Neural cell (in vitro differentiated cells): ENCODE data around the gene IL6R. TPM values are rescaled to one million over a fixed set of nuclear protein-coding genes. Genes with fewer than 3 reads are reported as not detected.

Source experiments
- H2AFZ ChIP-seq: fragments of 200-600, 300-800 bp; sonication (generic), shearing (Covaris generic); 2 replicates; pipeline ENCODE4 v1.6.0; 2014; ENCODE audit warnings: low read depth, mild to moderate bottlenecking, antibody characterized with exemption, low read length, moderate library complexity
- H3F3A ChIP-seq: fragments of 200-600 bp; shearing (Covaris generic); 2 replicates; pipeline ENCODE4 v1.6.1; 2016; ENCODE audit warnings: mild to moderate bottlenecking, moderate library complexity, mixed read lengths, antibody characterized with exemption, low read length; ENCODE audit not compliant: insufficient read depth, poor library complexity, severe bottlenecking
- H3K27ac ChIP-seq: fragments of 200-600, 300-800 bp; sonication (generic), shearing (Covaris generic); 2 replicates; pipeline ENCODE4 v1.5.1; 2014; ENCODE audit warnings: mild to moderate bottlenecking, low read length, moderate library complexity
- H3K27me3 ChIP-seq: fragments of 300-800, 200-600 bp; sonication (generic), shearing (Covaris generic); 2 replicates; pipeline ENCODE4 v1.6.0; 2014; ENCODE audit warnings: mild to moderate bottlenecking, low read depth, low read length, moderate library complexity; ENCODE audit not compliant: insufficient read depth
- H3K36me3 ChIP-seq: fragments of 300-800, 200-600 bp; sonication (generic), shearing (Covaris generic); 2 replicates; pipeline ENCODE4 v1.5.1; 2014; ENCODE audit warnings: mild to moderate bottlenecking, antibody characterized with exemption, low read length, moderate library complexity; ENCODE audit not compliant: insufficient read depth
- H3K4me2 ChIP-seq: fragments of 300-800, 200-600 bp; sonication (generic), shearing (Covaris generic); 2 replicates; pipeline ENCODE4 v1.6.0; 2014; ENCODE audit warnings: mild to moderate bottlenecking, low read length
- H3K4me3 ChIP-seq: fragments of 300-800, 200-600 bp; sonication (generic), shearing (Covaris generic); 2 replicates; pipeline ENCODE4 v1.5.1; 2014; ENCODE audit warnings: mild to moderate bottlenecking, low read length, moderate library complexity
- H3K79me2 ChIP-seq: fragments of 200-600 bp; shearing (Covaris generic); replicated peaks from 2 replicates; pipeline ENCODE4 v1.6.0; 2014; ENCODE audit warnings: mild to moderate bottlenecking, low read length, moderate library complexity; ENCODE audit not compliant: insufficient read depth
- H3K9ac ChIP-seq: fragments of 300-800, 200-600 bp; sonication (generic), shearing (Covaris generic); 2 replicates; pipeline ENCODE4 v1.6.1; 2016; ENCODE audit warnings: mild to moderate bottlenecking, low read length, mixed read lengths
- H3K9me2 ChIP-seq: fragments of 200-600 bp; shearing (Covaris generic); 2 replicates; pipeline ENCODE4 v1.6.1; 2016; ENCODE audit warnings: mild to moderate bottlenecking, low read length, mixed read lengths; ENCODE audit not compliant: insufficient read depth
- H3K9me3 ChIP-seq: fragments of 200-600, 300-800 bp; sonication (generic), shearing (Covaris generic); 2 replicates; pipeline ENCODE4 v1.6.1; 2016; ENCODE audit warnings: mild to moderate bottlenecking, mixed run types, low read length, moderate library complexity, mixed read lengths
- H4K20me1 ChIP-seq: fragments of 200-600 bp; shearing (Covaris generic); 2 replicates; pipeline ENCODE4 v1.6.1; 2016; ENCODE audit warnings: mild to moderate bottlenecking, mixed run types; ENCODE audit not compliant: insufficient read depth
- EP300 ChIP-seq: fragments of 450-650 bp; conservative IDR thresholded peaks from 2 replicates; pipeline ENCODE4 v1.6.1; 2014; ENCODE audit warnings: antibody characterized with exemption, mild to moderate bottlenecking, moderate library complexity; ENCODE audit not compliant: poor library complexity, severe bottlenecking
- EZH2 ChIP-seq: fragments of 200-600, 300-800 bp; shearing (Covaris generic), sonication (generic); IDR thresholded peaks from 2 replicates; pipeline ENCODE4 v1.6.1; 2014; ENCODE audit warnings: antibody characterized with exemption, low read length, borderline replicate concordance, mild to moderate bottlenecking; ENCODE audit not compliant: insufficient read depth, poor library complexity, severe bottlenecking
- MXI1 ChIP-seq: fragments of 450-650 bp; conservative IDR thresholded peaks from 2 replicates; pipeline ENCODE4 v1.6.1; 2014; ENCODE audit warnings: antibody characterized with exemption, mild to moderate bottlenecking; ENCODE audit not compliant: poor library complexity, severe bottlenecking
- POLR2AphosphoS5 ChIP-seq: IDR thresholded peaks from 2 replicates; pipeline ENCODE4 v1.6.1; 2012
- RAD21 ChIP-seq: fragments of 450-650 bp; conservative IDR thresholded peaks from 2 replicates; pipeline ENCODE4 v1.6.1; 2014; ENCODE audit warnings: antibody characterized with exemption, mild to moderate bottlenecking, moderate library complexity
- REST ChIP-seq: IDR thresholded peaks from 2 replicates; pipeline ENCODE4 v1.6.1; 2012; ENCODE audit warnings: borderline replicate concordance
- SMC3 ChIP-seq: fragments of 450-650 bp; conservative IDR thresholded peaks from 2 replicates; pipeline ENCODE4 v1.6.1; 2014; ENCODE audit warnings: antibody characterized with exemption, mild to moderate bottlenecking, moderate library complexity; ENCODE audit not compliant: poor library complexity
- TAF1 ChIP-seq: IDR thresholded peaks from 2 replicates; pipeline ENCODE4 v1.6.1; 2012; ENCODE audit warnings: low read depth
- polyA plus RNA-seq: library from polyadenylated mRNA; depleted of rRNA; stranded (reverse); fragments of >200 nt; gene quantifications from 2 replicates; pipeline ENCODE4 v1.2.3, GENCODE V29; 2014
- TF ChIP-seq, protein P1 (sequence below): fragments of 450-650 bp; IDR thresholded peaks from 2 replicates; pipeline ENCODE4 v1.5.1; 2014; ENCODE audit warnings: antibody characterized with exemption, mild to moderate bottlenecking, moderate library complexity; ENCODE audit not compliant: poor library complexity, severe bottlenecking

The IL6R gene
- polyA plus RNA-seq, 1 donor from 2014 or later = not detected

GRCh38 chr1:154468535-154469250 lies 63.5 kb downstream of the IL6R start:
- no peaks in the 10 kb centered on the region for H3F3A ChIP-seq
- H3K9me2 ChIP-seq = no peaks in the 10 kb centered on the region
- H3K9ac ChIP-seq = no peak overlapping the region
- H3K36me3 ChIP-seq = no peaks in the 10 kb centered on the region
- no peaks in the 10 kb centered on the region for H3K79me2 ChIP-seq
- TF ChIP-seq, protein P1, sequence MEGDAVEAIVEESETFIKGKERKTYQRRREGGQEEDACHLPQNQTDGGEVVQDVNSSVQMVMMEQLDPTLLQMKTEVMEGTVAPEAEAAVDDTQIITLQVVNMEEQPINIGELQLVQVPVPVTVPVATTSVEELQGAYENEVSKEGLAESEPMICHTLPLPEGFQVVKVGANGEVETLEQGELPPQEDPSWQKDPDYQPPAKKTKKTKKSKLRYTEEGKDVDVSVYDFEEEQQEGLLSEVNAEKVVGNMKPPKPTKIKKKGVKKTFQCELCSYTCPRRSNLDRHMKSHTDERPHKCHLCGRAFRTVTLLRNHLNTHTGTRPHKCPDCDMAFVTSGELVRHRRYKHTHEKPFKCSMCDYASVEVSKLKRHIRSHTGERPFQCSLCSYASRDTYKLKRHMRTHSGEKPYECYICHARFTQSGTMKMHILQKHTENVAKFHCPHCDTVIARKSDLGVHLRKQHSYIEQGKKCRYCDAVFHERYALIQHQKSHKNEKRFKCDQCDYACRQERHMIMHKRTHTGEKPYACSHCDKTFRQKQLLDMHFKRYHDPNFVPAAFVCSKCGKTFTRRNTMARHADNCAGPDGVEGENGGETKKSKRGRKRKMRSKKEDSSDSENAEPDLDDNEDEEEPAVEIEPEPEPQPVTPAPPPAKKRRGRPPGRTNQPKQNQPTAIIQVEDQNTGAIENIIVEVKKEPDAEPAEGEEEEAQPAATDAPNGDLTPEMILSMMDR = no peak
- TF ChIP-seq MXI1 (no peak), TAF1 (no peak), RAD21 (no peak), EP300 (no peak), SMC3 (no peak), EZH2 (no peak), REST (no peak), POLR2AphosphoS5 (no peak)
- H4K20me1 ChIP-seq = no peaks in the 10 kb centered on the region
- H3K27me3 ChIP-seq = no peaks in the 10 kb centered on the region
- H3K4me3 ChIP-seq = no peak overlapping the region
- no peak overlapping the region for H3K4me2 ChIP-seq
- H3K9me3 ChIP-seq = no peaks in the 10 kb centered on the region
- H2AFZ ChIP-seq = no peak overlapping the region
- H3K27ac ChIP-seq = no peak overlapping the region

- H3F3A ChIP-seq = no peaks in the 10 kb centered on the region
- no peaks in the 10 kb centered on the region for H3K27me3 ChIP-seq
- H3K4me2 ChIP-seq = no peak overlapping the region
- no peak overlapping the region for H3K27ac ChIP-seq
- no peaks in the 10 kb centered on the region for H3K36me3 ChIP-seq
- H2AFZ ChIP-seq = no peak overlapping the region
- no peaks in the 10 kb centered on the region for H3K9me3 ChIP-seq
- no peaks in the 10 kb centered on the region for H3K9me2 ChIP-seq
- TF ChIP-seq POLR2AphosphoS5 (no peak), EP300 (no peak), SMC3 (no peak), RAD21 (no peak), MXI1 (no peak), REST (no peak), TAF1 (no peak), EZH2 (no peak)
- TF ChIP-seq, protein P1 = no peak
- H3K4me3 ChIP-seq = no peak overlapping the region
- no peak overlapping the region for H3K9ac ChIP-seq
- H3K79me2 ChIP-seq = no peaks in the 10 kb centered on the region
- H4K20me1 ChIP-seq = no peaks in the 10 kb centered on the region
Measured at GRCh38 chr1:154469844-154470560, 64.9 kb downstream of the IL6R start.
